HEK293T (cell line): ENCODE data around the gene CYS1.

Source experiments
- CTCF ChIA-PET: fragments of 350-600 bp; formaldehyde crosslinking; extraction: SDS; loops from one replicate; lab custom pipeline; 2021; ENCODE audit warnings: antibody characterized with exemption, inconsistent platforms; lab: Yijun Ruan, JAX
- POLR2A ChIA-PET: fragments of 350-600 bp; formaldehyde crosslinking; extraction: SDS; loops from one replicate; lab custom pipeline; 2020; ENCODE audit warnings: antibody characterized with exemption, inconsistent platforms; lab: Yijun Ruan, JAX
- DNase-seq: peaks from one replicate; pipeline ENCODE4 v3.0.0; 2012; ENCODE audit warnings: mixed read lengths; ENCODE audit errors: extremely low spot score
- ARNT ChIP-seq: fragments of 450-650 bp; IDR thresholded peaks from 2 replicates; pipeline ENCODE4 v1.6.1; 2017; ENCODE audit warnings: mild to moderate bottlenecking
- BHLHE40 ChIP-seq: fragments of 450-650 bp; IDR thresholded peaks from 2 replicates; pipeline ENCODE4 v1.6.1; 2016; ENCODE audit warnings: mild to moderate bottlenecking, moderate library complexity, borderline replicate concordance
- CTBP1 ChIP-seq: fragments of 450-650 bp; IDR thresholded peaks from 2 replicates; pipeline ENCODE4 v1.6.1; 2016; ENCODE audit warnings: borderline replicate concordance
- ELF4 ChIP-seq: fragments of 450-650 bp; IDR thresholded peaks from 2 replicates; pipeline ENCODE4 v1.6.1; 2017; ENCODE audit warnings: antibody characterized with exemption
- FOXA1 ChIP-seq: fragments of 450-650 bp; IDR thresholded peaks from 2 replicates; pipeline ENCODE4 v1.6.1; 2016; ENCODE audit warnings: mild to moderate bottlenecking
- FOXK2 ChIP-seq: fragments of 450-650 bp; IDR thresholded peaks from 2 replicates; pipeline ENCODE4 v1.6.1; 2016; ENCODE audit warnings: mild to moderate bottlenecking
- FOXM1 ChIP-seq: fragments of 450-650 bp; IDR thresholded peaks from 2 replicates; pipeline ENCODE4 v1.6.1; 2017; ENCODE audit warnings: mild to moderate bottlenecking, borderline replicate concordance
- HDGF ChIP-seq: fragments of 450-650 bp; IDR thresholded peaks from 2 replicates; pipeline ENCODE4 v1.6.1; 2017; ENCODE audit warnings: antibody characterized with exemption, borderline replicate concordance
- L3MBTL2 ChIP-seq: fragments of 450-650 bp; conservative IDR thresholded peaks from 2 replicates; pipeline ENCODE4 v1.6.1; 2016; ENCODE audit warnings: mild to moderate bottlenecking
- LEF1 ChIP-seq: fragments of 450-650 bp; IDR thresholded peaks from 2 replicates; pipeline ENCODE4 v1.6.1; 2017; ENCODE audit warnings: mild to moderate bottlenecking, borderline replicate concordance
- NFRKB ChIP-seq: fragments of 450-650 bp; IDR thresholded peaks from 2 replicates; pipeline ENCODE4 v1.6.1; 2016; ENCODE audit warnings: mild to moderate bottlenecking, moderate library complexity
- PKNOX1 ChIP-seq: fragments of 450-650 bp; IDR thresholded peaks from 2 replicates; pipeline ENCODE4 v1.6.1; 2016
- SP1 ChIP-seq: fragments of 450-650 bp; IDR thresholded peaks from 2 replicates; pipeline ENCODE4 v1.6.1; 2017
- SUZ12 ChIP-seq: fragments of 450-650 bp; IDR thresholded peaks from 2 replicates; pipeline ENCODE4 v1.6.1; 2016; ENCODE audit warnings: mild to moderate bottlenecking
- TARDBP ChIP-seq: fragments of 450-650 bp; IDR thresholded peaks from 2 replicates; pipeline ENCODE4 v1.6.1; 2016
- ZNF384 ChIP-seq: fragments of 450-650 bp; IDR thresholded peaks from 2 replicates; pipeline ENCODE4 v1.6.1; 2016

The CYS1 gene

GRCh38 chr2:10124538-10125045 lies 44.4 kb upstream of the CYS1 start:
- DNase-seq = peak; percentile 46
- ChIA-PET POLR2A (interaction anchor here (0.6 to 1.8 kb wide), 6 partner anchors 11 to 310 kb away, joined by 3 to 6 read pairs (median 4); no protein-coding TSS in a partner anchor), CTCF (interaction anchor here (0.6 to 2.1 kb wide), 7 partner anchors 13 to 315 kb away, joined by 3 to 9 read pairs (median 3); no protein-coding TSS in a partner anchor)
- TF ChIP-seq LEF1 (no peak), PKNOX1 (no peak), ELF4 (no peak), HDGF (no peak), TARDBP (no peak), BHLHE40 (no peak), FOXK2 (no peak), CTBP1 (no peak), FOXA1 (no peak), SP1 (no peak)

GRCh38 chr2:10123281-10123680 lies 43.1 kb upstream of the CYS1 start:
- POLR2A ChIA-PET = interaction anchor here (1.2 to 1.3 kb wide), 2 partner anchors 51 to 286 kb away, joined by 3 read pairs; no protein-coding TSS in a partner anchor
- TF ChIP-seq SP1 (no peak), CTBP1 (no peak), ARNT (no peak), FOXA1 (no peak), SUZ12 (no peak), FOXM1 (no peak), BHLHE40 (no peak), HDGF (no peak), ZNF384 (no peak)
- no peak for DNase-seq
- CTCF ChIA-PET = interaction anchor here (2.1 kb wide), 1 partner anchor 312 kb away, joined by 7 read pairs; no protein-coding TSS in a partner anchor

- ChIA-PET POLR2A (interaction anchor here (1.2 to 1.3 kb wide), 2 partner anchors 50 to 286 kb away, joined by 3 read pairs; no protein-coding TSS in a partner anchor), CTCF (no interaction called here)
- DNase-seq = peak; percentile 89
- TF ChIP-seq L3MBTL2 (peak; percentile 90), LEF1 (no peak), ZNF384 (no peak), ELF4 (peak; percentile 50; the same call in 1 of the 2 replicates), FOXM1 (peak; percentile 74; the same call in 1 of the 2 replicates), FOXA1 (no peak)
Measured at GRCh38 chr2:10122500-10123280, 42.5 kb upstream of the CYS1 start, which contains the start of gene RRM2. Gene RRM2, plus strand, starts transcription at chr2:10122739. Its CDS starts 60 bp downstream, at chr2:10122799.

GRCh38 chr2:10120877-10121574 lies 40.8 kb upstream of the CYS1 start:
- DNase-seq = no peak
- ChIA-PET CTCF (interaction anchor here (1.0 kb wide), 1 partner anchor 42 kb away, joined by 7 read pairs; no protein-coding TSS in a partner anchor), POLR2A (interaction anchor here (0.6 to 1.6 kb wide), 3 partner anchors 9 to 48 kb away, joined by 3 to 7 read pairs (median 3); no protein-coding TSS in a partner anchor)
- no peak for TF ChIP-seq FOXA1
- no peak for TF ChIP-seq SUZ12
- no peak for TF ChIP-seq LEF1
- 0 out of 2 replicates have a peak, but pooled peaks have one; percentile 1 for TF ChIP-seq PKNOX1
- TF ChIP-seq NFRKB = peak; percentile 24; the same call in 1 of the 2 replicates

- POLR2A ChIA-PET = interaction anchor here (0.7 to 1.6 kb wide), 3 partner anchors 13 to 51 kb away, joined by 3 to 7 read pairs (median 3); no protein-coding TSS in a partner anchor
- peak; percentile 92 for DNase-seq
- CTCF ChIA-PET = interaction anchor here (1.0 kb wide), 1 partner anchor 43 kb away, joined by 7 read pairs; no protein-coding TSS in a partner anchor
- TF ChIP-seq ELF4 (peak; percentile 30; the same call in 1 of the 2 replicates), FOXA1 (no peak), BHLHE40 (no peak), SP1 (no peak), TARDBP (no peak), FOXM1 (no peak), CTBP1 (peak; percentile 46; the same call in 1 of the 2 replicates), L3MBTL2 (peak; percentile 91)
Measured at GRCh38 chr2:10120158-10120876, 40.1 kb upstream of the CYS1 start.
